ENCODE data around the gene CHD5.
"Not testable (repeated sequence)": the region's sequence is repeated elsewhere in the genome, so short reads cannot be mapped to it uniquely, and the experiment has no call there.

CHD5 gene

GRCh38 chr1:6080469-6080868 is 99.7 kb downstream of the CHD5 start:
- no peak for DNase-seq

- no peak for DNase-seq
These were observed 102.2 kb downstream of the CHD5 start for GRCh38 chr1:6077919-6078318.

- DNase-seq: no peak
These were observed 102.6 kb downstream of the CHD5 start for GRCh38 chr1:6077506-6077905.

- DNase-seq: not testable (repeated sequence)
These were observed 103.1 kb downstream of the CHD5 start for GRCh38 chr1:6077061-6077460.

- no peak for DNase-seq
These were observed 104.4 kb downstream of the CHD5 start for GRCh38 chr1:6075748-6076147.

GRCh38 chr1:6074192-6074901 is 105.8 kb downstream of the CHD5 start:
- DNase-seq: no peak

GRCh38 chr1:6073480-6074053 is 106.6 kb downstream of the CHD5 start:
- no peak for DNase-seq

GRCh38 chr1:6072774-6073479 is 107.2 kb downstream of the CHD5 start:
- DNase-seq: no peak

- no peak for DNase-seq
These were observed 108.9 kb downstream of the CHD5 start for GRCh38 chr1:6071219-6071618.

- DNase-seq: no peak
These were observed 109.6 kb downstream of the CHD5 start for GRCh38 chr1:6070450-6070974.

- DNase-seq: no peak
These were observed 110.5 kb downstream of the CHD5 start for GRCh38 chr1:6069573-6069972.

- no peak for DNase-seq
These were observed 111.2 kb downstream of the CHD5 start for GRCh38 chr1:6068932-6069331.

GRCh38 chr1:6068073-6068472 is 112.0 kb downstream of the CHD5 start:
- no peak for DNase-seq

GRCh38 chr1:6066680-6067079 is 113.4 kb downstream of the CHD5 start:
- DNase-seq: no peak

GRCh38 chr1:6065093-6065858 is 114.8 kb downstream of the CHD5 start:
- no peak for DNase-seq

- DNase-seq: not testable (repeated sequence)
These were observed 116.5 kb downstream of the CHD5 start for GRCh38 chr1:6063532-6064053.

GRCh38 chr1:6062670-6063069 is 117.5 kb downstream of the CHD5 start:
- no peak for DNase-seq

- no peak for DNase-seq
These were observed 120.3 kb downstream of the CHD5 start for GRCh38 chr1:6059866-6060265.

GRCh38 chr1:6057170-6057845 is 122.8 kb downstream of the CHD5 start:
- DNase-seq: no peak

- no peak for DNase-seq
These were observed 123.6 kb downstream of the CHD5 start for GRCh38 chr1:6056572-6056948.

GRCh38 chr1:6054596-6054995 is 125.5 kb downstream of the CHD5 start:
- DNase-seq: no peak

GRCh38 chr1:6053206-6053546 is 126.9 kb downstream of the CHD5 start:
- DNase-seq: no peak
